Measurements from ENCODE around the gene NTN1. TPM values are rescaled to one million over a fixed set of nuclear protein-coding genes. Genes with fewer than 3 reads are reported as not detected.

NTN1 gene
- total RNA-seq, 4 donors from 2014 or later = 15.9 to 31.0 (median 25.0) TPM

- Histone ChIP-seq H3K4me1 (no peaks in the 10 kb centered on the region), H3K4me3 (no peak overlapping the region), H3K9me3 (no peaks in the 10 kb centered on the region), H3K27me3 (no peaks in the 10 kb centered on the region), H3K36me3 (no peaks in the 10 kb centered on the region), H3K27ac (no peak overlapping the region)
- 94 to 95% methylated on average over 7 of the region's 7 CpGs for WGBS, 2 donors
- TF ChIP-seq CTCF (IDR thresholded peaks at IDR 0.05) = no peak
- TF ChIP-seq POLR2A (IDR thresholded peaks at IDR 0.05) = no peak
- TF ChIP-seq EP300 (IDR thresholded peaks at IDR 0.05) = no peak
- DNase-seq (ENCODE audit: low spot score in 2 of 2) = no peak
These were observed 106.0 kb downstream of the NTN1 start for GRCh38 chr17:9127340-9127739.

GRCh38 chr17:9131371-9131770 is 110.1 kb downstream of the NTN1 start:
- Histone ChIP-seq H3K4me3 (no peak overlapping the region), H3K36me3 (no peaks in the 10 kb centered on the region), H3K27ac (no peak overlapping the region), H3K27me3 (no peaks in the 10 kb centered on the region), H3K9me3 (no peaks in the 10 kb centered on the region), H3K4me1 (no peaks in the 10 kb centered on the region)
- TF ChIP-seq CTCF (IDR thresholded peaks at IDR 0.05) = no peak
- no peak for TF ChIP-seq EP300 (IDR thresholded peaks at IDR 0.05)
- TF ChIP-seq POLR2A (IDR thresholded peaks at IDR 0.05) = no peak
- DNase-seq (ENCODE audit: low spot score in 2 of 2) = no peak
- 70 to 80% methylated on average over 5 of the region's 5 CpGs for WGBS, 2 donors

- Histone ChIP-seq H3K27me3 (no peaks in the 10 kb centered on the region), H3K4me3 (no peak overlapping the region), H3K36me3 (no peaks in the 10 kb centered on the region), H3K4me1 (peaks cover 0 to 8% (median 0%) of the 10 kb centered on the region in 4 donors), H3K27ac (no peak overlapping the region), H3K9me3 (no peaks in the 10 kb centered on the region)
- WGBS, 2 donors = 86 to 91% methylated on average over 9 of the region's 9 CpGs
- TF ChIP-seq EP300 (IDR thresholded peaks at IDR 0.05) (no peak), CTCF (IDR thresholded peaks at IDR 0.05) (no peak), POLR2A (IDR thresholded peaks at IDR 0.05) (no peak)
- DNase-seq (ENCODE audit: low spot score in 2 of 2) = no peak
These were observed 111.0 kb downstream of the NTN1 start for GRCh38 chr17:9132291-9132690.

GRCh38 chr17:9132944-9133610 is 111.8 kb downstream of the NTN1 start:
- no peak for DNase-seq (ENCODE audit: low spot score in 2 of 2)
- Histone ChIP-seq H3K4me3 (no peak overlapping the region), H3K27ac (no peak overlapping the region), H3K36me3 (no peaks in the 10 kb centered on the region), H3K9me3 (no peaks in the 10 kb centered on the region), H3K27me3 (no peaks in the 10 kb centered on the region), H3K4me1 (peaks cover 0 to 8% (median 0%) of the 10 kb centered on the region in 4 donors)
- WGBS, 2 donors = 84 to 87% methylated on average over 13 to 14 of the region's 14 CpGs
- no peak for TF ChIP-seq POLR2A (IDR thresholded peaks at IDR 0.05)
- no peak for TF ChIP-seq EP300 (IDR thresholded peaks at IDR 0.05)
- no peak for TF ChIP-seq CTCF (IDR thresholded peaks at IDR 0.05)

GRCh38 chr17:9138161-9138717 is 116.9 kb downstream of the NTN1 start:
- Histone ChIP-seq H3K27me3 (no peaks in the 10 kb centered on the region), H3K27ac (no peak overlapping the region), H3K36me3 (no peaks in the 10 kb centered on the region), H3K9me3 (no peaks in the 10 kb centered on the region), H3K4me1 (peaks cover 0 to 8% (median 0%) of the 10 kb centered on the region in 4 donors), H3K4me3 (no peak overlapping the region)
- 82 to 93% methylated on average over 14 to 17 of the region's 17 CpGs for WGBS, 2 donors
- TF ChIP-seq POLR2A (IDR thresholded peaks at IDR 0.05) (no peak), EP300 (IDR thresholded peaks at IDR 0.05) (no peak), CTCF (IDR thresholded peaks at IDR 0.05) (no peak)
- no peak for DNase-seq (ENCODE audit: low spot score in 2 of 2)
